ENCODE measurements around the gene MLLT1.

DNA sequence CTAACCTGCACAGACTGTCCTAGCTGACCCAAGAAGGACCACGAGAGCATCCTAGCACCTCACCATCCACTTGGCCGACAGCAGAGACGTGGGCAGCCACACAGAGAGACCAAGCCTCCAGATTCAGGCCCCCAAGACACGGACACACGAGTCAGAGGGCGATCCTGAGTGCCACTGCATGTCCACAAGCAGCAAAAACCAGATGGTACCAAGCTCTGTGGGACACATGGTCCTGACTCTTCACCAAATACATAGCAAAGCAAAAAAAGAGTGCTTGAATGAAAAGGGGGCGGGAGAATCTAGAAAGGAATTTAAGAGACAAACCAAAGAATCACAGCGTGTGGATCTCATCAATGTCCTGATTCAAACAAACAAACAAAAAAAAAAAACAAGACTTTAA is 45.2 kb downstream of the MLLT1 start:
- TF ChIP-seq CTCF (IDR thresholded peaks at IDR 0.05) (no peak), EZH2 (IDR thresholded peaks at IDR 0.05) (no peak), EZH2phosphoT487 (IDR thresholded peaks at IDR 0.05) (no peak)
